ENCODE measurements around the gene PEX11G.

The PEX11G gene

DNA sequence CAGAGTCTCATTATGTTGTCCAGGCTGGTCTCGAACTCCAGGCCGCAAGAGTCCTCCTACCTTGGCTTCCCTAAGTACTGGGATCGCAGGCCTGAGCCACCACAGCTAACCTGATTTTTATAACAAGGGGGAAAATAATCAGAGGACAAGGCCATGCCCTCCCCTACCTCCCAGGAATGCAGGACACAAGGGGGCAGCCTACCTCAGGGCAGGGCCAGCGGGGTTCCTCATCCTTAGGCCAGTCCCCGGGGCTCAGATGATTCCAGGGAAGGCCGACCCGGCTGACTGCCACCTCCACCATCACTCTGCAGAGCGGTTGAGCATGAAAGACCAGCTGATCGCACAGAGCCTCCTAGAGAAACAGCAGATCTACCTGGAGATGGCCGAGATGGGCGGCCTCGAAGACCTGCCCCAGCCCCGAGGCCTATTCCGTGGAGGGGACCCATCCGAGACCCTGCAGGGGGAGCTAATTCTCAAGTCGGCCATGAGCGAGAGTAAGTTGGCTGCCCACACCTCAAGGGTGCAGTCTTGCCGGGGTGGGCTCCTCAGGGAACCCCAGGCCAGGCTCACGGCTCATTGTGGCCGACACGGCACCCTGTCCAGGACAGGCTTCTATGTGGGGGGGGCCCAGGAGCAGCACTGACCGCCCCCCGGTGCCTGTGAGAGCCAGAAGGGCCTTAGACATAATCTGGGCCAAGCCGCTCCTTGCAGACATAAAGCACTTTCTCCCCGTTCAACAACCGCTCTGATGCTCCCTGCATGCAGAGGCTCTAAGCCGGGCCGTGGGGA, 26.8 kb downstream of the PEX11G start:
- H3K4me3 ChIP-seq (ENCODE audit: low read depth, low read length): no peak overlapping the region
- TF ChIP-seq, protein P1, sequence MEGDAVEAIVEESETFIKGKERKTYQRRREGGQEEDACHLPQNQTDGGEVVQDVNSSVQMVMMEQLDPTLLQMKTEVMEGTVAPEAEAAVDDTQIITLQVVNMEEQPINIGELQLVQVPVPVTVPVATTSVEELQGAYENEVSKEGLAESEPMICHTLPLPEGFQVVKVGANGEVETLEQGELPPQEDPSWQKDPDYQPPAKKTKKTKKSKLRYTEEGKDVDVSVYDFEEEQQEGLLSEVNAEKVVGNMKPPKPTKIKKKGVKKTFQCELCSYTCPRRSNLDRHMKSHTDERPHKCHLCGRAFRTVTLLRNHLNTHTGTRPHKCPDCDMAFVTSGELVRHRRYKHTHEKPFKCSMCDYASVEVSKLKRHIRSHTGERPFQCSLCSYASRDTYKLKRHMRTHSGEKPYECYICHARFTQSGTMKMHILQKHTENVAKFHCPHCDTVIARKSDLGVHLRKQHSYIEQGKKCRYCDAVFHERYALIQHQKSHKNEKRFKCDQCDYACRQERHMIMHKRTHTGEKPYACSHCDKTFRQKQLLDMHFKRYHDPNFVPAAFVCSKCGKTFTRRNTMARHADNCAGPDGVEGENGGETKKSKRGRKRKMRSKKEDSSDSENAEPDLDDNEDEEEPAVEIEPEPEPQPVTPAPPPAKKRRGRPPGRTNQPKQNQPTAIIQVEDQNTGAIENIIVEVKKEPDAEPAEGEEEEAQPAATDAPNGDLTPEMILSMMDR (IDR thresholded peaks at IDR 0.05; ENCODE audit: borderline replicate concordance, insufficient read depth, low read depth, low read length): no peak

DNA sequence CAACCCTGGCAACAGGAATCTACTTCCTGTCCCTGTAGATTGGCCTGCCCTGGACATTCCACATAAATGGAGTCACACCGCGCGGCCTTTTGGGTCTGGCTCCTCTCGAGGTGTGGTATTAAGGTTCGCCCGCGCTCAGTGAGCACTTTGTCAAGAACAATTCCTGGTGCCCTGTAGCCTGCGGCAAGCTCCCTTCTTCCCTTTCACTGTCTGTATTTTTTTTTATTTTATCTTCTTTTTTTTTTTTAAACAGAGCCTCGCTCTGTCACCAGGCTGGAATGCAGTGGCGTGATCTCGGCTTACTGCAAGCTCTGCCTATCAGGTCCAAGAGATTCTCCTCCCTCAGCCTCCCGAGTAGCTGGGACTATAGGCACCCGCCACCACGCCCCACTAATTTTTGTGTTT, 28.3 kb downstream of the PEX11G start:
- TF ChIP-seq, protein P1 (IDR thresholded peaks at IDR 0.05; ENCODE audit: borderline replicate concordance, insufficient read depth, low read depth, low read length): no peak
- no peak overlapping the region for H3K4me3 ChIP-seq (ENCODE audit: low read depth, low read length)

DNA sequence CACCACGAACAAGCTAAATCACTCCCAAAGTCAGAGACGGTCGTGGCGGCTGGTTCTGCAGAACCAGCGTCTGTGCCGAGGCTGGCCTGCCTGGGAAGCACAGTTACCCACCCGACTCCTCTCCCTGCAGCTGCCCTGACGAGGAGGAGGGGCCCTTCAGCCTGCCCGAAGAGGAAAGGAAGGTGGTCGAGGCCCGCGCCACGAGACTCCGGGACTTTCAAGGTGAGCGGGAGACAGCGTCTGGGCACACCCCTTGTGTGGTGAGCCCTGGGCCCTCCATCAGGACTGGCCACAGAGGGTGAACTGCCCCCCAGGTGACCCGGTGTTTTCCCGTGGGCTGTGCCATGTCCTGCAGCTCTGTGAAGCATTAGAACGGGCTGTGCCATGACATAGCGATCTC, 29.1 kb downstream of the PEX11G start:
- no peak overlapping the region for H3K4me3 ChIP-seq (ENCODE audit: low read depth, low read length)

GRCh38 chr19:7458675-7459074, 30.2 kb downstream of the PEX11G start:
- H3K4me3 ChIP-seq (ENCODE audit: low read depth, low read length): no peak overlapping the region
- TF ChIP-seq, protein P1 (IDR thresholded peaks at IDR 0.05; ENCODE audit: borderline replicate concordance, insufficient read depth, low read depth, low read length): no peak

More for the DNA sequence above, 29.1 kb downstream of the PEX11G start:
- TF ChIP-seq, protein P1 (IDR thresholded peaks at IDR 0.05; ENCODE audit: borderline replicate concordance, insufficient read depth, low read depth, low read length): no peak

DNA sequence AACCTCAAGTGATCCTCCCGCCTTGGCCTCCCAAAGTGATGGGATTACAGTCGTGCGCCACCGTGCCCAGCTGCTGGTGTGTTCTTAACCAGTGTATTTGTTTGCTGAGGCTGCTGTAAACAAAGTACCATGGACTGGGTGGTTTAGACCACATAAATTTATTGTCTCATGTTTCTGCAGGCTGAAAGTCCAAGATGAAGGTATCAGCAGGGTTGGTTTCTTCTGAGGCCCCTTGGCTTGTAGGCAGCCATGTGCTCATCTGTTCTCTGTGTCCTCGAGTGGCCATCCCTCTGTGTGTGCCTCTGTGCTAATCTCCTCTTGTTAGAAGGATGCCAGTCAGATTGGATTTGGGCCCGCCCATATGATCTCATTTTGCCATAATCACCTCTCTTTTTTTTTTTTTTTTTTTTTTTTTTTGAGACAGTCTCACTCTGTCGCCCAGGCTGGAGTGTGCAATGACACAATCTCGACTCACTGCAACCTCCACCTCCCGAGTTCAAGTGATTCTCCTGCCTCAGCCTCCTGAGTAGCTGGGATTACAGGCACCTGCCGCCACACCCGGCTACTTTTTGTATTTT, 31.8 kb downstream of the PEX11G start:
- TF ChIP-seq, protein P1 (IDR thresholded peaks at IDR 0.05; ENCODE audit: borderline replicate concordance, insufficient read depth, low read depth, low read length): no peak
- H3K4me3 ChIP-seq (ENCODE audit: low read depth, low read length): no peak overlapping the region

- TF ChIP-seq, protein P1 (IDR thresholded peaks at IDR 0.05; ENCODE audit: borderline replicate concordance, insufficient read depth, low read depth, low read length): no peak
- no peak overlapping the region for H3K4me3 ChIP-seq (ENCODE audit: low read depth, low read length)
Measured at GRCh38 chr19:7455600-7456296, 33.1 kb downstream of the PEX11G start.
